Astrocyte (in vitro differentiated cells and primary cell): ENCODE measurements around the gene CHST3.

Source experiments
- EZH2 ChIP-seq: IDR thresholded peaks from 2 replicates; pipeline ENCODE4 v1.6.1; 2012; ENCODE audit warnings: mild to moderate bottlenecking, low read length, inconsistent platforms; ENCODE audit not compliant: insufficient read depth
- TF ChIP-seq, protein P1 (sequence below): IDR thresholded peaks from 2 replicates; pipeline ENCODE4 v1.5.1; 2011; ENCODE audit warnings: low read depth, mild to moderate bottlenecking, inconsistent platforms, low read length, moderate library complexity; ENCODE audit not compliant: insufficient read depth

DNA sequence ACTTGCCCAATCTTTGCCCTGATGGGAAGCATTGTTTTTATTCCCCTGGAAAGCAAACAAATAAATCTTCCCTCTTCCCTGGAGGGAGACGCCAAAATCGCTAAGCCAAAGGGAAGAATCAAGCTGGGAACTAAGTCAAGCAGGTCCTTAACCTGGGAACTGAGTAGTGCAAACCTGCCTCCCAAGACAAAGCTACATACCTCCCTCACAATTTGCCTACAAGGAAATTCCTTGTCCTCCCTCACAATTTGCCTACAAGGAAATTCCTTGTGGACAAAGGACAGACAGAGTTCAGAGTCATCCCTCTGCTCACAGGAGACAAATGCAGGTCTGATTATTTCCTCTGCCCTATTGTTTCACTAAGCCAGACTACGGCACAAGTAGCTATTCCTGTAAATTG, 73.6 kb downstream of the CHST3 start:
- TF ChIP-seq, protein P1, sequence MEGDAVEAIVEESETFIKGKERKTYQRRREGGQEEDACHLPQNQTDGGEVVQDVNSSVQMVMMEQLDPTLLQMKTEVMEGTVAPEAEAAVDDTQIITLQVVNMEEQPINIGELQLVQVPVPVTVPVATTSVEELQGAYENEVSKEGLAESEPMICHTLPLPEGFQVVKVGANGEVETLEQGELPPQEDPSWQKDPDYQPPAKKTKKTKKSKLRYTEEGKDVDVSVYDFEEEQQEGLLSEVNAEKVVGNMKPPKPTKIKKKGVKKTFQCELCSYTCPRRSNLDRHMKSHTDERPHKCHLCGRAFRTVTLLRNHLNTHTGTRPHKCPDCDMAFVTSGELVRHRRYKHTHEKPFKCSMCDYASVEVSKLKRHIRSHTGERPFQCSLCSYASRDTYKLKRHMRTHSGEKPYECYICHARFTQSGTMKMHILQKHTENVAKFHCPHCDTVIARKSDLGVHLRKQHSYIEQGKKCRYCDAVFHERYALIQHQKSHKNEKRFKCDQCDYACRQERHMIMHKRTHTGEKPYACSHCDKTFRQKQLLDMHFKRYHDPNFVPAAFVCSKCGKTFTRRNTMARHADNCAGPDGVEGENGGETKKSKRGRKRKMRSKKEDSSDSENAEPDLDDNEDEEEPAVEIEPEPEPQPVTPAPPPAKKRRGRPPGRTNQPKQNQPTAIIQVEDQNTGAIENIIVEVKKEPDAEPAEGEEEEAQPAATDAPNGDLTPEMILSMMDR = no peak
- TF ChIP-seq EZH2 = no peak
